ENCODE measurements around the gene INPP5E.

INPP5E gene

GRCh38 chr9:136433043-136433715 lies 6.5 kb downstream of the INPP5E start:
- Histone ChIP-seq H3K27me3 (ENCODE audit: insufficient read depth, low read length) (no peaks in the 10 kb centered on the region), H3K4me3 (ENCODE audit: low read depth, low read length, poor library complexity, severe bottlenecking) (no peak overlapping the region), H3K9ac (ENCODE audit: low read length) (no peak overlapping the region), H3K79me2 (ENCODE audit: insufficient read depth, low read length) (no peaks in the 10 kb centered on the region), H3F3A (ENCODE audit: insufficient read depth, low read length) (no peaks in the 10 kb centered on the region), H3K27ac (ENCODE audit: low read depth, low read length, poor library complexity, severe bottlenecking) (no peak overlapping the region), H3K9me3 (ENCODE audit: low read length) (no peaks in the 10 kb centered on the region), H3K36me3 (ENCODE audit: insufficient read depth, low read length) (peaks cover 6% of the 10 kb centered on the region), H3K4me1 (ENCODE audit: insufficient read depth, low read length, severe bottlenecking) (peaks cover 17% of the 10 kb centered on the region), H2AFZ (ENCODE audit: low read length) (no peak overlapping the region), H3K4me2 (ENCODE audit: low read length) (no peak overlapping the region), H3K9me2 (ENCODE audit: low read depth, low read length) (no peaks in the 10 kb centered on the region), H4K20me1 (ENCODE audit: insufficient read depth, low read length) (no peaks in the 10 kb centered on the region)
- TF ChIP-seq EZH2 (IDR thresholded peaks at IDR 0.05; ENCODE audit: borderline replicate concordance, low read length) (no peak), CTCF (IDR thresholded peaks at IDR 0.05; ENCODE audit: low read length) (no peak)

GRCh38 chr9:136432591-136432990 lies 7.1 kb downstream of the INPP5E start:
- H3K27ac ChIP-seq (ENCODE audit: low read depth, low read length, poor library complexity, severe bottlenecking): no peak overlapping the region
- no peaks in the 10 kb centered on the region for H3K9me3 ChIP-seq (ENCODE audit: low read length)
- H4K20me1 ChIP-seq (ENCODE audit: insufficient read depth, low read length): no peaks in the 10 kb centered on the region
- H3K4me3 ChIP-seq (ENCODE audit: low read depth, low read length, poor library complexity, severe bottlenecking): no peak overlapping the region
- no peaks in the 10 kb centered on the region for H3K27me3 ChIP-seq (ENCODE audit: insufficient read depth, low read length)
- no peak overlapping the region for H3K9ac ChIP-seq (ENCODE audit: low read length)
- TF ChIP-seq EZH2 (IDR thresholded peaks at IDR 0.05; ENCODE audit: borderline replicate concordance, low read length) (no peak), CTCF (IDR thresholded peaks at IDR 0.05; ENCODE audit: low read length) (no peak)
- no peaks in the 10 kb centered on the region for H3K9me2 ChIP-seq (ENCODE audit: low read depth, low read length)
- H3K4me2 ChIP-seq (ENCODE audit: low read length): no peak overlapping the region
- H3K79me2 ChIP-seq (ENCODE audit: insufficient read depth, low read length): no peaks in the 10 kb centered on the region
- peaks cover 6% of the 10 kb centered on the region for H3K36me3 ChIP-seq (ENCODE audit: insufficient read depth, low read length)
- H3F3A ChIP-seq (ENCODE audit: insufficient read depth, low read length): no peaks in the 10 kb centered on the region
- no peak overlapping the region for H2AFZ ChIP-seq (ENCODE audit: low read length)
- peaks cover 11% of the 10 kb centered on the region for H3K4me1 ChIP-seq (ENCODE audit: insufficient read depth, low read length, severe bottlenecking)

GRCh38 chr9:136431782-136432350 lies 7.8 kb downstream of the INPP5E start:
- no peaks in the 10 kb centered on the region for H3K79me2 ChIP-seq (ENCODE audit: insufficient read depth, low read length)
- H3F3A ChIP-seq (ENCODE audit: insufficient read depth, low read length): no peaks in the 10 kb centered on the region
- peaks cover 3% of the 10 kb centered on the region for H3K4me1 ChIP-seq (ENCODE audit: insufficient read depth, low read length, severe bottlenecking)
- TF ChIP-seq CTCF (IDR thresholded peaks at IDR 0.05; ENCODE audit: low read length) (no peak), EZH2 (IDR thresholded peaks at IDR 0.05; ENCODE audit: borderline replicate concordance, low read length) (no peak)
- H3K9me2 ChIP-seq (ENCODE audit: low read depth, low read length): no peaks in the 10 kb centered on the region
- H3K36me3 ChIP-seq (ENCODE audit: insufficient read depth, low read length): peaks cover 7% of the 10 kb centered on the region
- H3K27me3 ChIP-seq (ENCODE audit: insufficient read depth, low read length): no peaks in the 10 kb centered on the region
- no peak overlapping the region for H3K9ac ChIP-seq (ENCODE audit: low read length)
- no peak overlapping the region for H2AFZ ChIP-seq (ENCODE audit: low read length)
- no peak overlapping the region for H3K4me2 ChIP-seq (ENCODE audit: low read length)
- H4K20me1 ChIP-seq (ENCODE audit: insufficient read depth, low read length): no peaks in the 10 kb centered on the region
- H3K27ac ChIP-seq (ENCODE audit: low read depth, low read length, poor library complexity, severe bottlenecking): no peak overlapping the region
- no peak overlapping the region for H3K4me3 ChIP-seq (ENCODE audit: low read depth, low read length, poor library complexity, severe bottlenecking)
- H3K9me3 ChIP-seq (ENCODE audit: low read length): no peaks in the 10 kb centered on the region
